Skeletal muscle cell (primary cell): ENCODE data around the gene FAM171A1.

Experiments used
- DNase-seq: peaks from one replicate; pipeline ENCODE4 v3.0.0-alpha.2; 2010; ENCODE audit warnings: low read depth
- H3K4me3 ChIP-seq: 2 replicates; pipeline ENCODE4 v1.5.1; 2011; ENCODE audit warnings: low read depth, mild to moderate bottlenecking, control low read depth, low read length, moderate library complexity

FAM171A1 gene

DNA sequence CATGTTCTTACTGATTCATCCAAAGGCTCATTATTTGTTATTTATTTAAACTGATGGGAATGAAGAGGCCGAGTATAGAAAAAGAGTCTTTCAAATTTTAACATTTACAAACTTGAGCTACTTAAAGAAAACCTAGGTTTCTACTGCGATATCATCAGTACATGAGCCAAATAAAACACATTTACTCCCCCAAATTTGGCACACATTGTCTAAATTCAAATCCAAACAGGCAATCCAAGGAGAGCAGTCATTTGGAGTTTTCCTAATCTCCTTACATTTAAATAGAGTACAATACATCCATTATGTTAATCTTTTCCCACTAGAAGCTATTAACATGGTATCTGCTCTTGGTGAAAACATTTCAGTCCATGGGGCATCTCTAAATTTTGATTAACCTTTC is 204.8 kb downstream of the FAM171A1 start:
- no peak for DNase-seq
- H3K4me3 ChIP-seq: peak overlapping the region; percentile 89

DNA sequence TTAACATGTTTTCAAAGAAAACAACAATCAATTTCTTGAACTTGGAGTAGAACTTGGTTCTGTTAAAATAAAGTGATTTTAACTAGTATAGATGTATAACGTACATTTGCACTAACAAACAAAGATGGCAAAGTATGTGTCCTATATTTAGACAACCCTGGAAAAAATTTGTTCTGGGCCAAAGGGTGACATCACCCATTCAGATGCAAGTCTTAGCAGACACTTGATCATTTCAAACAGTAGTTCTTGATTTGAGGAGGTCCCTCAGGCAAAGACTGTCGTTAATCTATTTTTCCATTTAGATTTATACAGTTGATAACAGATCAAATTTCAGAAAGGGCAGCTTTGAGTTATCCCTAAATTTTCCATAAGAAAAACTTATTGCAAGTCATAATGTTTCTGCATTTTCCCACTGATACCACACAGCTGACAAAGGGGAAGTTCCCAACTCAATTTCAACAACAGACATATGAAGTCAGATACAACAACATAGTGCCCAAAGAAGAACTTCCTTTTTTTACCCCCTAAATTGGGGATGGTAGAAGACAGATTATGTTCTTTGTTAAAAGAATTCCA is 207.7 kb downstream of the FAM171A1 start:
- DNase-seq: no peak
- no peak overlapping the region for H3K4me3 ChIP-seq
